K562 (cell line): Measurements from ENCODE around the gene CLDN5. TPM values are rescaled to one million over a fixed set of nuclear protein-coding genes. Genes with fewer than 3 reads are reported as not detected.

Source experiments
- BRF1 ChIP-seq: IDR thresholded peaks from 3 replicates; pipeline ENCODE4 v1.6.1; 2011; ENCODE audit warnings: borderline replicate concordance, mild to moderate bottlenecking; ENCODE audit not compliant: insufficient read length; ENCODE audit errors: extremely low read depth
- CBFB ChIP-seq: sonication (generic); formaldehyde crosslinking; IDR thresholded peaks from 2 replicates; pipeline ENCODE4 v1.4.0; 2020; ENCODE audit warnings: mild to moderate bottlenecking, missing genetic modification reagents
- CBX8 ChIP-seq: fragments of 200-600 bp; sonication (generic); IDR thresholded peaks from 2 replicates; pipeline ENCODE4 v1.6.1; 2012; ENCODE audit warnings: borderline replicate concordance, mixed run types, low read depth, mild to moderate bottlenecking, moderate library complexity, mixed read lengths, low read length, control low read depth, inconsistent platforms; ENCODE audit not compliant: poor library complexity, severe bottlenecking; ENCODE audit errors: extremely low read depth
- CTBP1 ChIP-seq: fragments of 450-650 bp; IDR thresholded peaks from 2 replicates; pipeline ENCODE4 v1.6.1; 2016; ENCODE audit warnings: borderline replicate concordance
- DLX4 ChIP-seq: fragments of 250-450 bp; sonication (Bioruptor Pico); IDR thresholded peaks from 2 replicates; pipeline ENCODE4 v1.6.1; 2021; ENCODE audit warnings: mild to moderate bottlenecking
- EHMT2 ChIP-seq: fragments of 450-650 bp; IDR thresholded peaks from 2 replicates; pipeline ENCODE4 v1.6.1; 2018; ENCODE audit warnings: antibody characterized with exemption
- GTF3C2 ChIP-seq: IDR thresholded peaks from 3 replicates; pipeline ENCODE4 v1.6.1; 2011; ENCODE audit warnings: borderline replicate concordance, mild to moderate bottlenecking, moderate library complexity; ENCODE audit not compliant: insufficient read length; ENCODE audit errors: extremely low read depth
- IRF1 ChIP-seq: sonication (generic); formaldehyde crosslinking; IDR thresholded peaks from 2 replicates; pipeline ENCODE4 v1.8.0; 2022; ENCODE audit warnings: missing genetic modification reagents, mild to moderate bottlenecking, borderline replicate concordance
- KAT7 ChIP-seq: sonication (generic); formaldehyde crosslinking; IDR thresholded peaks from 2 replicates; pipeline ENCODE4 v1.8.0; 2022; ENCODE audit warnings: missing genetic modification reagents, mild to moderate bottlenecking, borderline replicate concordance
- MAX ChIP-seq: sonication (generic); formaldehyde crosslinking; IDR thresholded peaks from 2 replicates; pipeline ENCODE4 v1.9.0; 2022; ENCODE audit warnings: mild to moderate bottlenecking, missing genetic modification reagents
- MED1 ChIP-seq: sonication (generic); formaldehyde crosslinking; IDR thresholded peaks from 2 replicates; pipeline ENCODE4 v1.8.1; 2023; ENCODE audit warnings: missing genetic modification reagents, borderline replicate concordance
- MTA3 ChIP-seq: fragments of 450-650 bp; formaldehyde crosslinking; IDR thresholded peaks from 2 replicates; pipeline ENCODE4 v1.6.1; 2017; ENCODE audit warnings: mild to moderate bottlenecking, borderline replicate concordance
- NELFE ChIP-seq: IDR thresholded peaks from 2 replicates; pipeline ENCODE4 v1.6.1; 2011; ENCODE audit warnings: mild to moderate bottlenecking; ENCODE audit not compliant: insufficient read depth, insufficient read length
- PHF20 ChIP-seq: fragments of 450-650 bp; IDR thresholded peaks from 2 replicates; pipeline ENCODE4 v1.6.1; 2018; ENCODE audit not compliant: partially characterized antibody
- PTBP1 ChIP-seq: fragments of 200-400 bp; formaldehyde crosslinking; IDR thresholded peaks from 2 replicates; pipeline ENCODE4 v1.6.1; 2017; ENCODE audit warnings: low read depth, low read length
- RFX5 ChIP-seq: IDR thresholded peaks from 2 replicates; pipeline ENCODE4 v1.6.1; 2011; ENCODE audit warnings: low read depth, mild to moderate bottlenecking, improper control_type of control experiment, low read length
- SUPT5H ChIP-seq: fragments of 450-650 bp; IDR thresholded peaks from 2 replicates; pipeline ENCODE4 v1.6.1; 2016
- ZNF431 ChIP-seq: sonication (generic); formaldehyde crosslinking; IDR thresholded peaks from 2 replicates; pipeline ENCODE4 v1.8.0; 2022; ENCODE audit warnings: mild to moderate bottlenecking, missing genetic modification reagents
- ZNF695 ChIP-seq: fragments of 450-650 bp; formaldehyde crosslinking; IDR thresholded peaks from 2 replicates; pipeline ENCODE4 v1.4.0; 2020; ENCODE audit warnings: mild to moderate bottlenecking, moderate library complexity
- ZNF717 ChIP-seq: fragments of 250-450 bp; sonication (Bioruptor Pico); IDR thresholded peaks from 2 replicates; pipeline ENCODE4 v1.5.0; 2021
- ZNF740 ChIP-seq, 3 experiments: fragments of 200-800 bp in 1 of 3; sonication (Bioruptor generic) in 1 of 3; sonication (generic) in 1 of 3; formaldehyde crosslinking in 1 of 3; IDR thresholded peaks; 2 replicates each; pipeline versions ENCODE4 v1.6.1 to v1.8.0; 2016 to 2022; ENCODE audit warnings: mild to moderate bottlenecking in 2 of 3, missing compliant biosample characterization in 2 of 3, missing genetic modification characterization in 2 of 3, missing genetic modification reagents in 1 of 3
- ZNF766 ChIP-seq: fragments of 200-800 bp; sonication (Bioruptor generic); conservative IDR thresholded peaks from 2 replicates; pipeline ENCODE4 v1.6.1; 2016; ENCODE audit warnings: missing genetic modification characterization, missing compliant biosample characterization
- ZNF830 ChIP-seq: fragments of 250-450 bp; sonication (Bioruptor Pico); IDR thresholded peaks from 2 replicates; pipeline ENCODE4 v1.5.0; 2021; ENCODE audit warnings: mild to moderate bottlenecking
- polyA plus RNA-seq, 8 experiments: library from polyadenylated mRNA; depleted of rRNA in 4 of 8; stranded (reverse) in 5 of 8; unstranded in 3 of 8; fragments of >200 nt; fragmentation: Nextera tagmentation in 2 of 8; fragmentation: Illumina TruSeq in 1 of 8; extraction: Ambion mirVana in 2 of 8; extraction: Trizol in 1 of 8; gene quantifications; 2 replicates each; pipeline versions ENCODE4 v1.2.1 to v1.2.3, GENCODE V29; 2011 to 2014; ENCODE audit warnings: inconsistent platforms in 1 of 8, missing spikeins in 1 of 8
- total RNA-seq, 7 experiments: library from RNA; depleted of rRNA in 6 of 7; stranded (reverse); fragments of >200 nt in 6 of 7; fragmentation: Illumina TruSeq in 2 of 7; extraction: Trizol in 2 of 7; gene quantifications; 2 replicates each; pipeline versions ENCODE4 v1.2.1 to v1.2.3, GENCODE V29; 2011 to 2021; ENCODE audit warnings: low replicate concordance in 1 of 7

Gene CLDN5
- total and polyA plus RNA-seq, 9 of the 15 experiments (the other 6 are each of a cell fraction or from before 2014, with no cell fraction given) = 0.20 TPM; not detected in 8

- no peak for TF ChIP-seq ZNF717 (CRISPR knock-in tag)
- TF ChIP-seq MTA3 = no peak
- TF ChIP-seq IRF1 = no peak
- no peak for TF ChIP-seq DLX4
- TF ChIP-seq RFX5 = no peak
- TF ChIP-seq KAT7 = no peak
- TF ChIP-seq ZNF431 (CRISPR knock-in tag) = no peak
- TF ChIP-seq PHF20 = no peak
- peak; percentile 64 for TF ChIP-seq SUPT5H
- TF ChIP-seq ZNF830 (CRISPR knock-in tag) = no peak
- TF ChIP-seq MAX (CRISPR knock-in tag) = peak; percentile 59
- no peak for TF ChIP-seq BRF1
- TF ChIP-seq EHMT2 = no peak
- TF ChIP-seq CTBP1 = no peak
- TF ChIP-seq ZNF695 (CRISPR knock-in tag) = no peak
- no peak for TF ChIP-seq PTBP1
- no peak for TF ChIP-seq GTF3C2
- TF ChIP-seq ZNF766 (CRISPR knock-in tag) = no peak
- TF ChIP-seq CBFB = peak; percentile 82; the same call in 1 of the 2 replicates
- TF ChIP-seq CBX8 = no peak
- TF ChIP-seq MED1 = no peak; the same call in 1 of the 2 replicates
- no peak for TF ChIP-seq ZNF740 (CRISPR knock-in tag; IDR thresholded peaks at IDR 0.05)
- no peak for TF ChIP-seq ZNF740 (tag; IDR thresholded peaks at IDR 0.05)
- no peak for TF ChIP-seq NELFE
These were observed 16.0 kb downstream of the CLDN5 start (continued) for GRCh38 chr22:19508024-19508776.
